ENCODE data around the gene TTC12.

GRCh38 chr11:113329725-113330124, 15.3 kb downstream of the TTC12 start:
- no peak for TF ChIP-seq CTCF (IDR thresholded peaks at IDR 0.05)
- TF ChIP-seq POLR2A (IDR thresholded peaks at IDR 0.05) = no peak
- no peak for TF ChIP-seq EP300 (IDR thresholded peaks at IDR 0.05)
